GM18951 (cell line): ENCODE measurements around the gene SRSF9.

Source experiments
- POLR2A ChIP-seq: IDR thresholded peaks from 4 replicates; pipeline ENCODE4 v1.6.1; 2011; ENCODE audit warnings: mild to moderate bottlenecking; ENCODE audit not compliant: insufficient read length, insufficient read depth; ENCODE audit errors: extremely low read depth
- in situ Hi-C: fragments of 300-500 bp; cut with MboI; formaldehyde crosslinking; loops from one replicate; pipeline ENCODE4 v1.12.0; 2022; ENCODE audit warnings: low sequenced_read_pairs, mixed read lengths, inconsistent platforms; ENCODE audit not compliant: unreplicated experiment

SRSF9 gene

GRCh38 chr12:120428597-120429229, 40.8 kb downstream of the SRSF9 start:
- no peak for TF ChIP-seq POLR2A
- in situ Hi-C loops, result loop anchor here (10.0 kb wide), 1 partner anchor 94 kb away; no protein-coding TSS in a partner anchor

GRCh38 chr12:120425797-120426196, 43.8 kb downstream of the SRSF9 start:
- in situ Hi-C loops, result loop anchor here (10.0 kb wide), 1 partner anchor 91 kb away; no protein-coding TSS in a partner anchor
- no peak for TF ChIP-seq POLR2A

- no peak for TF ChIP-seq POLR2A
- in situ Hi-C loops, result loop anchor here (10.0 kb wide), 1 partner anchor 88 kb away; no protein-coding TSS in a partner anchor
Observed at GRCh38 chr12:120422892-120423456, 46.6 kb downstream of the SRSF9 start.

GRCh38 chr12:120421701-120422100, 47.8 kb downstream of the SRSF9 start:
- TF ChIP-seq POLR2A, result no peak
- in situ Hi-C loops, result loop anchor here (10.0 kb wide), 1 partner anchor 87 kb away; no protein-coding TSS in a partner anchor

- no peak for TF ChIP-seq POLR2A
- in situ Hi-C loops, result no loop called here
Observed at GRCh38 chr12:120417917-120418580, 51.5 kb downstream of the SRSF9 start.

GRCh38 chr12:120416490-120417216, 52.9 kb downstream of the SRSF9 start:
- in situ Hi-C loops, result no loop called here

GRCh38 chr12:120413901-120414695, 55.5 kb downstream of the SRSF9 start:
- in situ Hi-C loops, result no loop called here
- TF ChIP-seq POLR2A, result no peak

More at GRCh38 chr12:120416490-120417216, 52.9 kb downstream of the SRSF9 start:
- no peak for TF ChIP-seq POLR2A

GRCh38 chr12:120412421-120412820, 57.1 kb downstream of the SRSF9 start:
- in situ Hi-C loops, result no loop called here
- TF ChIP-seq POLR2A, result no peak
